ENCODE data around the gene UBAC1. TPM values are rescaled to one million over a fixed set of nuclear protein-coding genes. Genes with fewer than 3 reads are reported as not detected.

The UBAC1 gene
- total and polyA plus RNA-seq, 10 of the 15 experiments (the other 5 are each of a cell fraction or from before 2014, with no cell fraction given) = 16.7 to 54.6 (median 38.5) TPM

DNA sequence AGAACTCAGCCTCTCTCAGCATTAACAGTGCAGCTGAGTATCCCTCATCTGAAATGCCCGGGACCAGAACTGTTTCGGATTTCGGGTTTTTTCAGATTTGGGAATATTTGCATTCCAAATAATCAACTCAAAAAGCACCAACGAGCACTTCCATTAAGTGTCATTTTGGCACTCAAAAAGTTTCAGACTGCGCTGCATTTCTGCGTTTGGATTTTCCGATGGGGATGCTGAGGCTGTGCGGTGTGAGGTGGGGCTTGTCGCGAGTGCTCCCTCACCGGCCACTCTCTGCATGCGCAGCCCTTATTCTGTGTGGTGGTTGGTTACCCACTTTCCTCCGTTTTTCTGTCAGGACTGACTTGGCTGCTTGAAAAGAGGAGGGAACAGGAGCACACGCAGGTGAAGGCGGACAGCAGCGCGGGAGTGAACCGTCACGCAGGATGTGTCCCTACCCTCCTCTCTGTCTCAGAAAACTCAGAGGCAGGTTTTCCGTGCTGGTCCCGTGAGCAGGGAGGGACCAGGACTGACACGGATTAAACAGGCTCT, 8.4 kb downstream of the UBAC1 start:
- ChIA-PET RAD21 (ENCODE audit: unreplicated experiment) (no interaction called here), POLR2A (no interaction called here), SMC1A (ENCODE audit: uncharacterized antibody, unreplicated experiment) (no interaction called here), CTCF (no interaction called here)
- Histone ChIP-seq H3K27ac (ENCODE audit: control insufficient read depth, insufficient read depth) (no peak overlapping the region), H4K20me1 (ENCODE audit: control insufficient read depth, insufficient read depth) (no peaks in the 10 kb centered on the region), H3K27me3 (replicated peaks in 1 of 2; ENCODE audit: control insufficient read depth in 2 of 2, insufficient read depth in 2 of 2, low read length in 1 of 2) (no peaks in the 10 kb centered on the region), H3K79me2 (ENCODE audit: control insufficient read depth, insufficient read depth, low read length) (peaks cover 9% of the 10 kb centered on the region), H3K4me3 (no peak overlapping the region), H3K9ac (ENCODE audit: control insufficient read depth, insufficient read depth, low read length) (no peak overlapping the region), H3K36me3 (ENCODE audit: control insufficient read depth in 2 of 2, insufficient read depth in 2 of 2, low read length in 1 of 2) (peaks cover 5 to 12% of the 10 kb centered on the region in 2 experiments; a peak in 3 of 4 replicates), H2AFZ (ENCODE audit: control insufficient read depth, low read depth, low read length) (no peak overlapping the region), H3K9me3 (replicated peaks; ENCODE audit: control insufficient read depth, insufficient read depth, low read length) (no peaks in the 10 kb centered on the region), H3K4me1 (ENCODE audit: control insufficient read depth, insufficient read depth, low read length) (no peaks in the 10 kb centered on the region), H3K4me2 (ENCODE audit: control insufficient read depth, insufficient read depth) (no peak overlapping the region)
- intact Hi-C loops (cut with micrococcal nuclease; ENCODE audit: unreplicated experiment) = no loop called here
- FAIRE-seq (no peak), ATAC-seq (no peak), DNase-seq (ENCODE audit: low read depth, low spot score) (no peak)
- in situ Hi-C loops (cut with MboI) = no loop called here
- TF ChIP-seq ATF7 (IDR thresholded peaks at IDR 0.05; ENCODE audit: low read depth) (no peak), HDAC6 (IDR thresholded peaks at IDR 0.05; ENCODE audit: unreplicated experiment) (no peak), ETV6 (conservative IDR thresholded peaks at IDR 0.05 in 1 of 2, IDR thresholded peaks at IDR 0.05 in 1 of 2; ENCODE audit: borderline replicate concordance in 1 of 2, low read depth in 1 of 2) (no peak), YY1 (IDR thresholded peaks at IDR 0.05; ENCODE audit: low read depth, low read length) (no peak), EZH2 (IDR thresholded peaks at IDR 0.05; ENCODE audit: borderline replicate concordance, control insufficient read depth, low read depth, low read length) (no peak), HDGF (IDR thresholded peaks at IDR 0.05) (no peak), MXI1 (IDR thresholded peaks at IDR 0.05; ENCODE audit: low read depth, low read length) (no peak), SMAD1 (IDR thresholded peaks at IDR 0.05; ENCODE audit: low read depth, partially characterized antibody) (no peak), KAT2A (conservative IDR thresholded peaks at IDR 0.05; ENCODE audit: control insufficient read depth, low read depth, low read length) (no peak), SUPT20H (IDR thresholded peaks at IDR 0.05; ENCODE audit: borderline replicate concordance, control insufficient read depth, low read depth, low read length) (no peak), RBBP5 (conservative IDR thresholded peaks at IDR 0.05) (no peak)
- TF ChIP-seq, protein P1, sequence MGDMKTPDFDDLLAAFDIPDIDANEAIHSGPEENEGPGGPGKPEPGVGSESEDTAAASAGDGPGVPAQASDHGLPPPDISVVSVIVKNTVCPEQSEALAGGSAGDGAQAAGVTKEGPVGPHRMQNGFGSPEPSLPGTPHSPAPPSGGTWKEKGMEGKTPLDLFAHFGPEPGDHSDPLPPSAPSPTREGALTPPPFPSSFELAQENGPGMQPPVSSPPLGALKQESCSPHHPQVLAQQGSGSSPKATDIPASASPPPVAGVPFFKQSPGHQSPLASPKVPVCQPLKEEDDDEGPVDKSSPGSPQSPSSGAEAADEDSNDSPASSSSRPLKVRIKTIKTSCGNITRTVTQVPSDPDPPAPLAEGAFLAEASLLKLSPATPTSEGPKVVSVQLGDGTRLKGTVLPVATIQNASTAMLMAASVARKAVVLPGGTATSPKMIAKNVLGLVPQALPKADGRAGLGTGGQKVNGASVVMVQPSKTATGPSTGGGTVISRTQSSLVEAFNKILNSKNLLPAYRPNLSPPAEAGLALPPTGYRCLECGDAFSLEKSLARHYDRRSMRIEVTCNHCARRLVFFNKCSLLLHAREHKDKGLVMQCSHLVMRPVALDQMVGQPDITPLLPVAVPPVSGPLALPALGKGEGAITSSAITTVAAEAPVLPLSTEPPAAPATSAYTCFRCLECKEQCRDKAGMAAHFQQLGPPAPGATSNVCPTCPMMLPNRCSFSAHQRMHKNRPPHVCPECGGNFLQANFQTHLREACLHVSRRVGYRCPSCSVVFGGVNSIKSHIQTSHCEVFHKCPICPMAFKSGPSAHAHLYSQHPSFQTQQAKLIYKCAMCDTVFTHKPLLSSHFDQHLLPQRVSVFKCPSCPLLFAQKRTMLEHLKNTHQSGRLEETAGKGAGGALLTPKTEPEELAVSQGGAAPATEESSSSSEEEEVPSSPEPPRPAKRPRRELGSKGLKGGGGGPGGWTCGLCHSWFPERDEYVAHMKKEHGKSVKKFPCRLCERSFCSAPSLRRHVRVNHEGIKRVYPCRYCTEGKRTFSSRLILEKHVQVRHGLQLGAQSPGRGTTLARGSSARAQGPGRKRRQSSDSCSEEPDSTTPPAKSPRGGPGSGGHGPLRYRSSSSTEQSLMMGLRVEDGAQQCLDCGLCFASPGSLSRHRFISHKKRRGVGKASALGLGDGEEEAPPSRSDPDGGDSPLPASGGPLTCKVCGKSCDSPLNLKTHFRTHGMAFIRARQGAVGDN (IDR thresholded peaks at IDR 0.05) = no peak
- 90% methylated on average over 22 of the region's 22 CpGs for WGBS (ENCODE audit: insufficient coverage, insufficient replicate concordance, low lambda C conversion rate, missing lambda C conversion rate)
- TSS peak; percentile 59 for BruUV-seq (replicated peaks)
